ENCODE data around the gene PKP4.

PKP4 gene

DNA sequence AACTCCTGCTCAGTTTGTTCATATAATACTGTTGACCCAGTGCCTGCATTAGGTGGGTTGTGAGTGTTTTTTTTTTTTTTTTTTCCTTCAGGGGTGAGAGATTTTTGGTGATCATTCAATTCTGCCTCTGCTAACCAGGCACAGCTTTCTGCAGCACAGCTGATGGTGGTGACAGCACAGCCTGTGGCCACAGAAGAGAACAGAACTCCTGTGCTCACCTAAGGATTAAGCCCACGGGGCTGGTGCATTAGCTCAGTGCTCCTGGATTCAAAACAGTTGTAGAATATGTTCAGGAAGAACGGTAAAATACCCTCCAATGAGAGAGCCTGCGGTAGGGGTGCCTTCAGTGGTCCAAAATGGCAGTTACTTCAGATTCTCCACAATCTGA lies 42.0 kb downstream of the PKP4 start:
- DNase-seq: no peak

DNA sequence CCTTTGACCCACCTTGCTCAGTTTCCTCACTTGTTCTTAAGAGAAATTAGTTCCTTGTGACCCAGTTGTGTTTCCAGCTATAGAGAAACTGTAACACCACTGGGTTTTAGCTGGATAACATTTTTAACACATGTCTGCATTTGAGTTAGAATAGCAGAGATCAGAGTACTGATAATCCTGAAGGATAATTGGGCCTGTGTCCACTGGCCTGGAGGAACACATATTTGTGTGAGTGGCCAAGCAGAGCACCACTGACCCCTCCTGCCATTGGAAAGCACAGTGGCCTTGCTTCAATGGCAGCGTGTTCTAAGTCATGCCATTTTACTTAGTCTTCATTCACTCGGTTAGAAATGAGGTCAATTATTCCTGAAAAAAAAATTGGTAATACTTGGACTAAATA lies 42.6 kb downstream of the PKP4 start:
- DNase-seq: no peak

DNA sequence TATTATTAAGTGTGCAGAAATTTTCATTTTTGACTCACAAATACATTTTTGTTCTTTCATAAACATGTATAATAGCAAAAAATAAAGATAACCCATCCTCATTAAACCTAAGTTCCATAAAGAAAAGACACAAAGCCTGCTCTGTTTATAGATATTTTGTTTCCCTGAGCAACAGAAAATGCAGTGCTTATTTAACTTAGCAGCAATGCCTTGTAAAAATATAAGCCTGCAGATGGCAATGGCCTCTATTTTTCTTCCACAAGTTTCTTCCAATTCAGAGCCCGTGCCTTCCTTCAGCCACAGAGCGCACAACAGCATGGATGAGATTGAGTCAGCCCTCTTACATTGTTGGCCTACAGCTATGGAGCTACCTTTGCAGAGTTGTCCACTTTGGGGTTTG lies 43.6 kb downstream of the PKP4 start:
- DNase-seq: no peak

DNA sequence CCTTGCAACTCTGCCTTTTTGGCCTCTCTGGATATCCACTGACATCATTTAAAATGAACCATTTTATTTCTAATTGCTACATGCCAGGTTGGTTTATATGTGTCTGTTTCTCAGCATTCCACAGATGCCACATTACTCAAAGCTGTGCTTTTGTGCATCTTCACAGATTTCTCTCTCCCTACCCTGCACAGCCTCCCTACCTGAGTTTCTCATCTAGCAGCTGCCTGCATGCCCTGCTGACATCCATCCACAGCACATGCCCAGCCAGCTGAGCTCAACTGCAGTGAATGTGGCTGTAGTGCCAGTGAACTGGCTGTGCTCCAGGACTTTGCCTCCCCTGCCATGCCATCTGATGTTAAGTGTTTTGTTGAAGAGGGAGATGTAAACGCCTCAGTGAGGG lies 44.5 kb downstream of the PKP4 start:
- no peak for DNase-seq

DNA sequence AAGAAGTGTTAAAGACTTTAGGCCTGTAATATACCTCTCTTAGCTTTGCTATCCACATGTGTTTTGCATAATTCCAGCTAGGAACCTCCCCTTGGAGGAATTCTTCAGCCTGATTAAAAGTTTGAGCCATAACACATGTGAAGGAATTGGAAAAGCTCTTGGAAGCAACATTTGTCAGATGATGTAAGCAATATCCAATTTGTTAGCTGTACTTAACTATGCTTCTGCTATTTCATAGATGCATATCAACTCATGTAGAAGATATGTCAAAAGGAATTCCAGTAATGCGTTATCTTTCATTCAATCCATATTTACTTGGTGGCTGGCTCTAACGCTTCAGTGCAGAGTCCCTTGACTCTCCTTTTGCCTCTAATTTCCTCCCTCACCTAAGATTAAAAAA lies 46.2 kb downstream of the PKP4 start:
- no peak for DNase-seq

DNA sequence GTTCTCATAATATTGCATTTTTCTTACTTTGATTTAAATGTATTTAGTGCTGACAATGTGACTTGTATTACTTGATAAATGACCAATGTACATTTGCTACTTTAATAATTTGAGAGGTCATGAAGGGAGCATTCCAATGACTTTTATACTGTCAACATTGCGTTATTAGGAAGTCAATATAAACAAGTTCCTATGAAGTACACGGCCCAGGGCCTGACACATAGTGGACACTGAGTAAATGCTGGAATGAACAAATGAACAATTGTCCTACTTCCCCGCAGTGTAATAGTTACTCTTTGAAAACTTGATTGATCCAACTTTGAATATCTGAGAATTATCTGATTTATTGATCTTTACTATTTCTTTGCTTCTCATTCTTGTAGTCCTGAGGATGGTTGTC lies 47.3 kb downstream of the PKP4 start:
- DNase-seq: no peak

DNA sequence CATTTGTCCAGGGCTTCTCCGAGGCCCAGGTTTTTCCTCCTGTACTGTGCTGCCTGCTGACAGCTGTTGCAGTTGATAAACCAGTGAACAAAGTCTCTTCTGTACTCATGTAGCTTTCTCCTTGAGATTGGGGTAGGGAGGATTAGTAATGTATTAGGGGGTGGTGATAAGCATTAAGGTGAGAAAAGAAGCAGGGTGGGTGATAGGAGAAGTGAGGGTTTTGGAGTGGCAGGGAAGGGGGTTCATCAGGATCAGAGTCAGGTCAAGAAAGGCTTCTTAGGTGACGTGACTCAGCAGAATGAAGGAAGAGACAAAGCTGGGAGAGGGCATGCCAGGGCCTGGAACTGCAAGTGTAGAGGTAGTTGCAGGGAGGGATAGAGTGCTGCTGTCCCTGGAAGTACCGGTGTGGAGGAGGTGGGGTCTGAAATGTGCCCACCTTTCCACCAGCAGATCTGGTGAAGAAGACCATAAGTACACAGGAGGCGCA lies 48.7 kb downstream of the PKP4 start:
- no peak for DNase-seq

DNA sequence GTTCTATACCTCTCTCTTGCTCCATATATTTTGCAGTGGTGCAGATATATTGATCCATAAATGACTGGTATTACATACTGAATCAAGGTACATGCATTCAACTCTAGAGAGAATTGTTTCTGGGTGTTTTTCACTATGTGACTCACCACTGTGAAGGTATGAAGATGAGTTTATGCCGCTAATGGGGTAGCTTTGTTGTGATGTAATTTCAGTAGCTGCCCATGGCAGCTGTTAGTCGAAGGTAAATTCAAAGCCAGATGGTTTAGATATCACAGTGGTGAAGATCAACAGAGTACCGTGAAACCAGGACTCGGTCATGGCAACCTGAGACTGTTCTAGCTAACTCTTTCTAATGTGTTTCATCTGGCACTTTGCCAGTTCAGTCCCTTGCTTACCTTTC lies 50.4 kb downstream of the PKP4 start:
- peak; percentile 13 for DNase-seq

DNA sequence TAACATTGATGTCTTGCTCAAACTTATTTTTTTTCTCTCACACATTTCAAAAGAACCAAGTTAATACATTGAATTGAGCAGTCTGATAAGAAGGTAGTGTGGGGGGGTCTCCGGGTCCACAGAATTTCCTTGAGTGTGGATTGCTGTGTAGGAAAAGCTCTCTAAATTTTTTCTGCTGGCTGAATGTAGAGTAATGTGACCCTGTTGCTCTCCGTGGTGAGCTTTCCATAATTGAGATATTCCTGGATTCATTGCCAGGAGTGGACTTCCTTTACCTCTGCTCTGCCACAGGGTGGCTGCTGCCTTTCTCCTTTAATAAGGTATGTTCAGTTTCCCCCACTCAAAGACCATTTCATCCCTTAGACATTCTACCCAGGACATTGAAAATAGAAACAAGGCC lies 50.9 kb downstream of the PKP4 start:
- no peak for DNase-seq

DNA sequence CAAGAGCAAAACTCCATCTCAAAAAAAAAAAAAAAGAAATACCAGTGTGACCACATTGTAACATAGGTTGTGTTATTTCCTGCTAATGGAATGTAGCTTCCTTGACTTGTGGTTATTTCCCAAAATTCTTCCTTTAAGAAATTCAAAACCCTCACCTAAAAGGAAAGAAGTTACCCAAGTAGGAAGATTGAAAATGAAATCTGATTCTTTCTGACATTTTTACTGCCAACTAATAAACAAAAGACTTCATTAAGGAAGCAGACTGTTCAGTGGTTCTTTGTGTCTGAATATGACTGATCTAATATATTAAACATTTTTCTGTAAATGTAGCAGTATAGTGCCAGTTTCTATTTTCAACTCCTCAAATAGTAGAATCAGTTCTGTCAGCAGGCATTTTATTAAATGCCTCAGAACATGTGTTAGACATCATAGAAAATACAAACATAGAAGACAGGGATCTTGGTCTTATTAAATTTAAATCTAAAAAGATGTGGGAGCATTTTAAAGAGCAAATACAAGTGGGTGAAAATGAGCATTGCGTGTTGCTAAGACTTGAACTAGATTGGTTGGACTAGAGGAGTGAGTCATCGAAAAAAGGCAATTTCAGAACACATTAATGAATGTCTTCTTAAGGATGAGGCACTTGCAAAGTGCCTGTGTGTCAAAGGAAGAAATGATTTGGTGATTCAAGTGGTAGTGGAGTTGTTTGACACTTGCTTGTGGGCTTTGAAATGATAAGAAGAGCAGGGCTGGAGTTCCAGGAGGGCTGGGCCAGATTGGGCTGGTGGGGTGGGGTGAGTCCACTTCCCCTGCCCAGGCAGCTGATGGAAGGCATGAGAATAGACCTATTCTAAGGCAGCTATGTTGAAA lies 53.4 kb downstream of the PKP4 start:
- DNase-seq: no peak

DNA sequence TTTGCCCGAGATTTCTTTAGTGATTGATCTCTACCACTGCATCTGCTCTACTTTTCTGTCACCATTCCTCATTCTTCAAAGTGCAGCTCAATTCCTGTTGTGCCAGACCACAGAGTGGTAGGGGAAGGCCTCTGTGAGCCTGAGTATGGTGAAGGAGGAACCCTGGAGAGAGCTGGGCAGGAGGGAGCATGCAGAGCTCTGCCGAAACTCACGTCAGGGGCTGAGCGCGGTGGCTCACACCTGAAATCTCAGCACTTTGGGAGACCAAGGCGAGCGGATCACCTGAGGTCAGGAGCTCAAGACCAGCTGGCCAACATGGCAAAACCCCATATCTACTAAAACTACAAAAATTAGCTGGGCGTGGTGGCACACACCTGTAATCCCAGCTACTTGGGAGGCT lies 54.1 kb downstream of the PKP4 start:
- no peak for DNase-seq

DNA sequence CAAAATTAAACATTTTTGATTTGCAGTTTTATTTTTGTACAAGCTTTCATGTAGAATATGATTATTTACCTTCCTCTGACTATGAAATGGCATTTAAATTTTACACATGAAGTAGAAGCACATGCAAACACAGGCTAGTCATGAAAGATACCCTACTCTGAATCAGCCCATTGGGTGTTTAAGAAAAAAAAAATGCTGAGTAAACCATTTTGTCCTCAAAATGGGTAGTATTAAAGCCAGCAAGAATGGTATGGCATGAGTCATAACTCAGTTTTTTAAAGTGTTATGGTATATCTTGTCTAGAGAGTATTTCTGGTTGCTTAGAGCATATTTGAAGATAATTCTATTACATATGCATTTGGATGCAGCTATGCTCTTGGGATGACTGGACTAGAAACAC lies 55.0 kb downstream of the PKP4 start:
- no peak for DNase-seq

DNA sequence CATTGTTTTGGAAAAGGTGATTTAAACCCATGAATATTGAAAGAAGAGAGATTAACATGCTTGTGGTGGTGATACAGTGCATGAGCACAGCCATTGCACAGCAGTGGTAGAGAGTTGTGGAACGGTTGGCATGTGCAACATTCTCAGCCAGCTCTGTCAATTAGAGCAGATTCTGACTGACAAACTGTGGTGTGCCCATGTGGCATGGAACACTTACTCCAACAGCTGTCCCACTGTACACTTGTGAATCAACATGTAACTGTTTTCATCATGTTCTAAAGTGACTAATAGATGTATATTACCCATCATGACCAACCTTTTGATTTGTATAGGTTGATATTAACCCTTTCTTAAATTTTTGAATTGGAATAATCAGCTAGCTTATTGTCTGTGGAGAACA lies 55.6 kb downstream of the PKP4 start:
- no peak for DNase-seq

DNA sequence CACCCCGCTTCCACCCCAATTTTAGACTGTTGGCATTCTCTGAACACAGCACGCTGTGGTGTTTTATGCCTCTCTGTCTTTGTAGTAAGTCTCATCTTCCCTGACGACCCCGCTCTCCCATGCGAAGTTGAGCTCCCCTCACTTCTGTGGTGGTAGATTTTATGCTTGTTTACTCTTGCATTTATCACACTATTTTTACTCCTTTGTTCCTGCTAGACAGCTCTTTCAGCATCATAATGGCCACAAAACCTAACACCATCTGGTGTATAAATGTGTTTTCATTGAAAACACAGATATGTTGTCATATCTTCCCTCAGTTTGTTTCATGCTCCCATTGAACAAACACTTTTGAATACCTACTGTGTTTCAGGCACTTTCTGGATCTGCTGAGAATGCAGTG lies 57.1 kb downstream of the PKP4 start:
- DNase-seq: no peak

DNA sequence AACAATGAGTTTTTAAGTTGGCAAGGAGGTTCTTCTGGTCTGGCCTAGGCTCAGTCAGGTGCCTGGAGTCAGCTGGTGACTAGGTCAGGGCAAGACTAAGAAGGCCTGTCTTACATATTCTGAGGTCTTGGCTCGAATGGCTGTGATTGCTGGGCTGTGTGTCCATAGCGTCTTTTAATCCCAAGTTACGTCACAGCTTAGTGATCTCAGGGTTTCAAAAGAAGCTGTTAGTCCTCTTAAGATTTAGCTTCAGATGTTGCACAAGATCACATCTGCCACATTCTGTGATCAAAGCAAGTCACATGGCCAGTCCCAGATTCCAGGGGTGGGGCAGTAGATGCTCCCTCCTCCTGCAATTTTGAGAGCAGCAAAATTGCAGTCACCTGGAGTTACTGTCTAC lies 61.3 kb downstream of the PKP4 start:
- no peak for DNase-seq

DNA sequence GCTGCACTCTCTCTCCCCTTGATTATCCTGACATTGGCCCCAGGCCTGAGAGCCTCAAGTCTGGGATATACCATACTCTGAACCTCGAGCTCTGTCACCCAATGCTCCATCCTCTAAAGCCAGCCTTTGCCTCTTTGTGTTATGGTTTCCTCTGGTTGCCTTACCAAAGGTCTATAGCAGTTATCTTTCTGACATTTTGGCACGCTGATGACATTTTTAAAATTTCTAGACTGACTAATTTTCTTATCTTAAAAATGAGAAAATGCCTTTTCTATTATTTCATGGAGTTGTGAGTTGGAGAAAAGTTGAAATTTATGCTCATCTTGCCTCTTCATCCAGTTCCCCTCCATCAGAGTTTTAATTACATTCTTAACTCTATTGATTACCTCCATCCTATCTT lies 62.7 kb downstream of the PKP4 start:
- no peak for DNase-seq

DNA sequence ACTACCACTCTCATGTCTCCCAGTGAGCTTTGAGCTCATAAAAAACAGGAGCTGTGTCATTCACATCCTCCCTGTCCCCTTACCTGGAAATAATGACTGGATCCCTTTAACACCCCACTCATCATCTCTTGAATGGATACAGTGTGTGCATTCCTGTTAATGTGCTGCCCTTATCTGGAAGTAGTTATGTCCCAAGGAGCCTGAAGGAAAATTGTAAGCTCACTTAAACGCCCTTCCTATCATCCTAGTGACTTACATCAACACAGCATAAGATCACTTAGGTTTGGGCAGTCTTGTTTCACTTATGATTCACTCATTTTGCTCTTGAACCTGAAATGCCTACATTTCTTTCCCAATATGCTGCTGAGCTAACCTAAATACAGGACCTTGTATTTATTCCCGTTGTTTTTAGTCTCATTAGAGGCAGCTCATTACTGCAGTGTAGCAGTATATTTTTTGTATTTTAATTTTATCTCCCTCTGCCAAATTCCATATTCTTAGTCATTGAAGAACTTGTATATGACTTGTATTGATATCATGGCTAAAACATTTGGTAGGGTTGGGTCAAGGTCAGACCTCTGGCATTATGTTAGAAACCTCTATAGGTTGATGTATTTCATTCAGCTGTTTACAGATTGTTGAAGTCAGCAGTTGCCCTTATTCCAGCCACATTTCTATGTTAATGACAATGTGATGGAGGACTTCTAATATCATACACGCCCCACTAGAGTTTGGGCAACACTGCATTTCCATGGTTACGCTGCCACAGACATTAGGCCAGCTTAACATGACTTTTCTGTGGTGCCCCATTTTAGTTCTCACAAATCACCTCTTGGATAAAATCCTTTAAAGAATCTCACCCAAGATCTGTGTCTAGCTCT lies 72.9 kb downstream of the PKP4 start:
- DNase-seq: no peak

DNA sequence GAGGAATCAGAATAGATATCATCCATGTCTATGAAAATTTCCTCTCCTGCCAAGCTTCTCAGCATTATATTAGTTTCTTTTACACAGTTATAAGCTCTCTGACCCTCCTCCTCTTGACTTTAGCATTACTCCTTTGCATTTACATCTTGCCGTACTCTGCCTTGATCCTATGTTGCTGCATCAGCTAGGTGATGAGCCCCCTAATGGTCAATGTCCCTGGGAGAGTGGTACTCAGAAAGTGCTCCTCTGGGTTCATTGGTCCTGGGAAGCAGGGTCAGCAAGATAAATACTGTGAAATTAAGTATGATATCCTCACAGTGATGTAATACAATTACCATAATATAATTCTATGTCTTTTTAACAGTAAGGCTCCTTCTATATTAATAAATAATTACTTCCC lies 74.1 kb downstream of the PKP4 start:
- no peak for DNase-seq

DNA sequence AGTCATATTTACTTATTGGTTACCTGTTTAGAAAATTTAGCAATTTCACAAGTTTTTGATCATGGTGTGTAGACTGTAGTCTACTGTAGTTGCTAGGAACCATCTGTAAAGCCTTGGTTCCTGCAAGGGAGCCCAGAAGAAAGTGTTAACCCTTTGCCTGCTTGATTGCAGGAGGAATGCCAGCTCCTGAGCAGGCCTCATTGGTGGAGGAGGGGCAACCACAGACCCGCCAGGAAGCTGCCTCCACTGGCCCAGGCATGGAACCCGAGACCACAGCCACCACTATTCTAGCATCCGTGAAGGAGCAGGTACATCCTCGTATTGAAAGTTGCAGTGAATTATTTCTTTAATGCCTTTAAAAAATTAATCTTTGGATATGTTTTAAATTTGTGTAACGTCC lies 76.3 kb downstream of the PKP4 start:
- DNase-seq: no peak

DNA sequence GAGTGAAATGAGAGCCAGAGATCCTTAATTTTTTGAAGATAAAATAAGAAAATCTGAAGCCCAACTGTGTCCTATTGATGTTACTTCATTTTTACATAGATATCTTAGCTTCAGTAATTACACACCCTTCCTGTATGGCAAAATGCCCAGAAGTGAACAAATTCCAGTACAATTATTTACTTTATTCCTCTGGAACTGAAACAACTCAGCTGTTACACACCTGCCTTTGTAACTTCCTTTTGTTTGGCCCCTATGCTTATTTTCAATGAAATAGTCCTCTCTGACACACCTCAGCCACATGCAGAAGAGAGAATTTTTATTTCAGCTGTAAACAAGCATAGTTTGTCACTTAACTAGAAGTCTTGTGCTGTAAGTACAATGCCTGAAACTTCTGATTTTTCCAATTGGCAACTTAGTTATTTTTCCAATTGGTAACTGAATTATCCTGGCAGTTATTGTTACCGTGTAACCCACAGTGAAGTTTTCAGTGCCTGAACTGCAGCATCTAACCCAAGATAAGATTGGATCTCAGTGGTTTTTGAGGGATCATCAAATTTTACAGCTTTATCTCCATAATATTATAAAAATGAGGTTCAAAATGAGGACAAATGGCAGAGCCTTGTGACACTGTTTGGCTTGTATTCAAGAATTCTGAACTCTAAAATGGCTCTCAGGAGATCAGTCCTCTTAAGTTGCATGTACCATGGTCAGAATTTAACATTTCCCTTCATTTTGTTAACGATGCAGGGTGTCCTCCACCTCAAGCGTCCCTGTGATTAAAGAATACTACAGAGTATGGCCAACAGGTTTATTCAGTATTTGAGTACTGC lies 82.6 kb downstream of the PKP4 start:
- DNase-seq: no peak

DNA sequence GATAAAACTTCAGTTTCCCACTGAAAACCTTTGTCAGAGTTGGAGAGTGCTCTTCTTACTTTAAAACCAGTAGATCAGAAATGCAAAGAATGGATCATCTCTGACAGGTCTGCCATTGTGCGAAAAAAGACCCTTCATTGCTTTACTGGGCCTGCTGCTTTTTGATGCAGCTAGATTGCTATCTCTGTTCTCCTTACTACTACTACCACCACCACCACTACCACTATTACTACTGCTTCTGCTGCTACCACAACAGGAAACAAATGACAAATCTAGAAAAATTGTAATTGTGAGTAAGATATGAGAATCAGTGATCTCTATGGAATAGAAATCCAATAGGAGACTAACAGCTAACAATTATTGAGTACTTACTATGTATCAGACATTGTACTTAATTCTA lies 85.8 kb downstream of the PKP4 start:
- no peak for DNase-seq

DNA sequence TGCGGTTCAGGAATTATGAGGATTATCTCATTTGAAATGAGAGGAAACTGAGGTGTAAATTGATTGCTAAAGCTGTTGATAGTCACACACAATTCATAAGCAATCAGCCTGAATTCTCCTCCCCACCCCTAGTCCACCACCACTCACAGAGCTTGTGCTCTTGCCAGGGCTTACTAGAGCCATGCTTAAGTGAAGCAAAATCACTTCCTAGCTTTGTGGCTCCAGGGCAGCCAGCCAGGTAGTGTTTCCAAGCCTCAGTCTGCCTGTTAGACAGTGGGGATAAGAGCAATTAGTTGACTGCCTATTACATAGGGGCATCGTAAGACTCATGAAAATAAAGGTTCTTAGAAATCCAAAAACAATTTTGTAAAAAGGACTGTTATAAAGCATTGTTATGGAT lies 87.2 kb downstream of the PKP4 start:
- DNase-seq: no peak

DNA sequence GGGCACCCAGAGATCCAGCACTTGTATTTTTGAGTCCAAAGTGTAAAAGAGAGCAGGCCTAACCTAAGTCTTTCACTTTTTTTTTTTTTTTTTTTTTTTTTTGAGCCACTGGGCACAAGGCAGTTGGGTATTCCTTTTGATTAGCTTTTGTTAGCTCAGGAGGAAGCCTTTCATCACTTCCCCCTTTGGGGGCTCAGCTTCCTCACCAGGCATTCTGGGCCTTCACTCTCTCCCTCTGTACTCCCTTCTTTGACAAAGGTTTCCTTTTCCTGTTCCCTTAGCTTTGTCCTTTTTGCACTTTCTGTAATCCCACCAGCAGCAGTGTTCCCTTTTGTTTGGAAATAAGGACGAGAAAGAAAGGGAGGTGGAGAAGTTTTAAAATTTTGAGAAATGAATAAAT lies 88.2 kb downstream of the PKP4 start:
- DNase-seq: no peak
